Measurements from ENCODE around the gene NDUFB2.
A peak's percentile ranks its signal among the peaks of the same experiment; 100 is the strongest.
"Not testable (repeated sequence)": the region's sequence is repeated elsewhere in the genome, so short reads cannot be mapped to it uniquely, and the experiment has no call there.

NDUFB2 gene

GRCh38 chr7:140654661-140655060, 41.8 kb upstream of the NDUFB2 start:
- no peak for DNase-seq (ENCODE audit: low spot score)
- in situ Hi-C loops (cut with MboI; ENCODE audit: low pct_unique_long_range_greater_than_20kb, low sequenced_read_pairs, unreplicated experiment), result loop anchor here (10.0 kb wide), 1 partner anchor 130 kb away; no protein-coding TSS in a partner anchor
- TF ChIP-seq CTCF (IDR thresholded peaks at IDR 0.05; ENCODE audit: extremely low read depth, insufficient read depth, missing control alignments), result no peak

GRCh38 chr7:140655511-140656408, 40.7 kb upstream of the NDUFB2 start:
- no peak for TF ChIP-seq CTCF (IDR thresholded peaks at IDR 0.05; ENCODE audit: extremely low read depth, insufficient read depth, missing control alignments)
- in situ Hi-C loops (cut with MboI; ENCODE audit: low pct_unique_long_range_greater_than_20kb, low sequenced_read_pairs, unreplicated experiment), result loop anchor here (10.0 kb wide), 1 partner anchor 131 kb away; no protein-coding TSS in a partner anchor
- no peak for DNase-seq (ENCODE audit: low spot score)

- DNase-seq (ENCODE audit: low spot score), result peak; percentile 71
- TF ChIP-seq CTCF (IDR thresholded peaks at IDR 0.05; ENCODE audit: extremely low read depth, insufficient read depth, missing control alignments), result no peak
- in situ Hi-C loops (cut with MboI; ENCODE audit: low pct_unique_long_range_greater_than_20kb, low sequenced_read_pairs, unreplicated experiment), result loop anchor here (10.0 kb wide), 1 partner anchor 132 kb away; no protein-coding TSS in a partner anchor
These were observed 39.7 kb upstream of the NDUFB2 start for GRCh38 chr7:140656548-140657515.

- in situ Hi-C loops (cut with MboI; ENCODE audit: low pct_unique_long_range_greater_than_20kb, low sequenced_read_pairs, unreplicated experiment), result loop anchor here (10.0 kb wide), 1 partner anchor 133 kb away; no protein-coding TSS in a partner anchor
- DNase-seq (ENCODE audit: low spot score), result no peak
- TF ChIP-seq CTCF (IDR thresholded peaks at IDR 0.05; ENCODE audit: extremely low read depth, insufficient read depth, missing control alignments), result no peak
These were observed 38.6 kb upstream of the NDUFB2 start for GRCh38 chr7:140657891-140658290.

- no peak for DNase-seq (ENCODE audit: low spot score)
- in situ Hi-C loops (cut with MboI; ENCODE audit: low pct_unique_long_range_greater_than_20kb, low sequenced_read_pairs, unreplicated experiment), result loop anchor here (10.0 kb wide), 1 partner anchor 135 kb away; no protein-coding TSS in a partner anchor
- no peak for TF ChIP-seq CTCF (IDR thresholded peaks at IDR 0.05; ENCODE audit: extremely low read depth, insufficient read depth, missing control alignments)
These were observed 36.7 kb upstream of the NDUFB2 start for GRCh38 chr7:140659856-140660255.

GRCh38 chr7:140661124-140661523, 35.4 kb upstream of the NDUFB2 start:
- in situ Hi-C loops (cut with MboI; ENCODE audit: low pct_unique_long_range_greater_than_20kb, low sequenced_read_pairs, unreplicated experiment), result no loop called here
- no peak for DNase-seq (ENCODE audit: low spot score)
- no peak for TF ChIP-seq CTCF (IDR thresholded peaks at IDR 0.05; ENCODE audit: extremely low read depth, insufficient read depth, missing control alignments)

GRCh38 chr7:140662938-140663337, 33.6 kb upstream of the NDUFB2 start:
- in situ Hi-C loops (cut with MboI; ENCODE audit: low pct_unique_long_range_greater_than_20kb, low sequenced_read_pairs, unreplicated experiment); DNase-seq (ENCODE audit: low spot score): not testable (repeated sequence)
